K562 (cell line): Measurements from ENCODE around the gene DBNDD1. TPM values are rescaled to one million over a fixed set of nuclear protein-coding genes. Genes with fewer than 3 reads are reported as not detected.
"Not testable (repeated sequence)": the region's sequence is repeated elsewhere in the genome, so short reads cannot be mapped to it uniquely, and the experiment has no call there.

Experiments
- AFF1 ChIP-seq, 2 experiments: fragments of 450-650 bp; IDR thresholded peaks; 2 replicates each; pipeline ENCODE4 v1.6.1; 2018; ENCODE audit warnings: mild to moderate bottlenecking in 2 of 2, low read depth in 1 of 2; ENCODE audit not compliant: partially characterized antibody in 2 of 2
- ATF1 ChIP-seq, 2 experiments: fragments of 450-650 bp in 1 of 2; IDR thresholded peaks; 2 replicates each; pipeline ENCODE4 v1.6.1; 2016; ENCODE audit warnings: missing compliant biosample characterization in 1 of 2, missing genetic modification characterization in 1 of 2
- CBFB ChIP-seq: sonication (generic); formaldehyde crosslinking; IDR thresholded peaks from 2 replicates; pipeline ENCODE4 v1.4.0; 2020; ENCODE audit warnings: mild to moderate bottlenecking, missing genetic modification reagents
- CREB1 ChIP-seq, 2 experiments: sonication (generic) in 1 of 2; formaldehyde crosslinking in 1 of 2; IDR thresholded peaks; 2 replicates each; pipeline versions ENCODE4 v1.6.1 to v1.8.0; 2012 to 2022; ENCODE audit warnings: inconsistent platforms in 1 of 2, mild to moderate bottlenecking in 1 of 2, missing genetic modification reagents in 1 of 2, moderate library complexity in 1 of 2
- DPF2 ChIP-seq: fragments of 450-650 bp; IDR thresholded peaks from 2 replicates; pipeline ENCODE4 v1.6.1; 2016
- EGR1 ChIP-seq: fragments of 450-650 bp; conservative IDR thresholded peaks from 2 replicates; pipeline ENCODE4 v1.6.1; 2017; ENCODE audit warnings: mild to moderate bottlenecking
- FOSL1 ChIP-seq: fragments of 200-800 bp; sonication (Bioruptor generic); conservative IDR thresholded peaks from 2 replicates; pipeline ENCODE4 v1.6.1; 2016; ENCODE audit warnings: missing genetic modification characterization, missing compliant biosample characterization
- FOXP4 ChIP-seq: sonication (generic); formaldehyde crosslinking; IDR thresholded peaks from 2 replicates; pipeline ENCODE4 v1.8.0; 2022; ENCODE audit warnings: mild to moderate bottlenecking, missing genetic modification reagents, borderline replicate concordance
- MIER1 ChIP-seq: fragments of 450-650 bp; IDR thresholded peaks from 2 replicates; pipeline ENCODE4 v1.6.1; 2016; ENCODE audit warnings: antibody characterized with exemption, mild to moderate bottlenecking, low read depth
- NCOA1 ChIP-seq: fragments of 450-650 bp; IDR thresholded peaks from 2 replicates; pipeline ENCODE4 v1.6.1; 2016; ENCODE audit warnings: low read depth
- NFE2 ChIP-seq: IDR thresholded peaks from 2 replicates; pipeline ENCODE4 v1.6.1; 2014; ENCODE audit warnings: antibody characterized with exemption, low read depth
- PML ChIP-seq: IDR thresholded peaks from 2 replicates; pipeline ENCODE4 v1.6.1; 2012; ENCODE audit warnings: low read length, inconsistent platforms
- TAL1 ChIP-seq: fragments of 450-650 bp; IDR thresholded peaks from 2 replicates; pipeline ENCODE4 v1.6.1; 2016; ENCODE audit warnings: mild to moderate bottlenecking
- ZBTB33 ChIP-seq: sonication (generic); formaldehyde crosslinking; IDR thresholded peaks from 2 replicates; pipeline ENCODE4 v1.8.1; 2023; ENCODE audit warnings: mild to moderate bottlenecking, missing genetic modification reagents
- ZNF263 ChIP-seq: sonication (generic); formaldehyde crosslinking; IDR thresholded peaks from 2 replicates; pipeline ENCODE4 v1.8.0; 2022; ENCODE audit warnings: mild to moderate bottlenecking, missing genetic modification reagents, borderline replicate concordance
- polyA plus RNA-seq, 8 experiments: library from polyadenylated mRNA; depleted of rRNA in 4 of 8; stranded (reverse) in 5 of 8; unstranded in 3 of 8; fragments of >200 nt; fragmentation: Nextera tagmentation in 2 of 8; fragmentation: Illumina TruSeq in 1 of 8; extraction: Ambion mirVana in 2 of 8; extraction: Trizol in 1 of 8; gene quantifications; 2 replicates each; pipeline versions ENCODE4 v1.2.1 to v1.2.3, GENCODE V29; 2011 to 2014; ENCODE audit warnings: inconsistent platforms in 1 of 8, missing spikeins in 1 of 8
- total RNA-seq, 7 experiments: library from RNA; depleted of rRNA in 6 of 7; stranded (reverse); fragments of >200 nt in 6 of 7; fragmentation: Illumina TruSeq in 2 of 7; extraction: Trizol in 2 of 7; gene quantifications; 2 replicates each; pipeline versions ENCODE4 v1.2.1 to v1.2.3, GENCODE V29; 2011 to 2021; ENCODE audit warnings: low replicate concordance in 1 of 7

The DBNDD1 gene
- total and polyA plus RNA-seq, 9 of the 15 experiments (the other 6 are each of a cell fraction or from before 2014, with no cell fraction given): 0.55 to 13.0 (median 5.8) TPM

GRCh38 chr16:89994721-89995474 lies 24.4 kb downstream of the DBNDD1 start (continued):
- TF ChIP-seq TAL1 (peak; percentile 42; the same call in 1 of the 2 replicates), FOSL1 (tag) (peak; percentile 98), DPF2 (peak; percentile 91), ZBTB33 (peak; percentile 36; the same call in 1 of the 2 replicates), FOXP4 (CRISPR knock-in tag) (peak; percentile 64), PML (0 out of 2 replicates have a peak, but pooled peaks have one; percentile 10), AFF1 (IDR thresholded peaks at IDR 0.05; ENCODE audit: low read depth in 1 of 2, partially characterized antibody in 2 of 2) (peak; percentile 63 to 98), ATF1 (tag; IDR thresholded peaks at IDR 0.05) (peak; percentile 44; the same call in 1 of the 2 replicates), EGR1 (0 out of 2 replicates have a peak, but pooled peaks have one; percentile 22), ZNF263 (CRISPR knock-in tag) (peak; percentile 92), NFE2 (peak; percentile 94), MIER1 (peak; percentile 80), CBFB (CRISPR knock-in tag) (peak; percentile 37), NCOA1 (peak; percentile 75), CREB1 (CRISPR knock-in tag; IDR thresholded peaks at IDR 0.05) (peak; percentile 45)
- not testable (repeated sequence) for TF ChIP-seq ATF1 (CRISPR knock-in tag; IDR thresholded peaks at IDR 0.05); CREB1 (IDR thresholded peaks at IDR 0.05)
